ENCODE results near the gene ZFYVE9.

ZFYVE9 gene

DNA sequence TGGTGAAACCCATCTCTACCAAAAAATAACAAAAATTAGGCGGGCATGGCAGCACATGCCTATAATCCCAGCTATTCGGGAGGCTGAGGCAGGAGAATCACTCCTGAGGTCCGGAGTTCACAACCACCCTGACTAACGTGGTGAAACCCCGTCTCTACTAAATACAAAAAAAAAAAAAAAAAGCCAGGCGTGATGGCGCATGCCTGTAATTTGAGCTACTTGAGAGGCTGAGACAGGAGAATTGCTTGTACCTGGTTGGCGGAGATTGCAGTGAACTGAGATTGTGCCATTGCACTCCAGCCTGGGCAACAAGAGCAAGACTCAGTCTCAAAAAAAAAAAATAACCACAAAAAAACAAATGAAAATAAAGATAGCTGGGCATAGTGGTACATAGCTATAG is 181.8 kb downstream of the ZFYVE9 start:
- no peak for FAIRE-seq
- DNase-seq (ENCODE audit: low spot score) = no peak

DNA sequence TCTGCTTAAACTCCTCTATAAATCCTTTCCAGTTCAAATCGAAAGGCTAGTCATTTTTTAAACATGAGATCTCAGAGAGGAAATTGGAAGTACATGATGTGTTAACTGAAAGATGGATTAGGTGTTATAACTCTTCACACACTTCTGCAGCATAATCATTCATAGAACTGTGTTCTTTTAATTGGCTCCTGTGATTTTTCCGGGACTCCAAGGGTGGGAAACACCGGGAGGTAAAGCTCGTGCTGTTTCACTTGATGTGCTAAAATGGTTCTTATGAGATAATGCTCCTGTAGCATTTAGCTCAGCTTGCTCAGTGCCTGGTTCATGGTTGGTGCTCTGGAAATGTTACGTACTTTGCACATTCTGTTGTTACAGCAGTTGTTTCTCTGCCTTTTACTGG is 183.9 kb downstream of the ZFYVE9 start:
- DNase-seq (ENCODE audit: low spot score) = no peak
- FAIRE-seq = no peak

DNA sequence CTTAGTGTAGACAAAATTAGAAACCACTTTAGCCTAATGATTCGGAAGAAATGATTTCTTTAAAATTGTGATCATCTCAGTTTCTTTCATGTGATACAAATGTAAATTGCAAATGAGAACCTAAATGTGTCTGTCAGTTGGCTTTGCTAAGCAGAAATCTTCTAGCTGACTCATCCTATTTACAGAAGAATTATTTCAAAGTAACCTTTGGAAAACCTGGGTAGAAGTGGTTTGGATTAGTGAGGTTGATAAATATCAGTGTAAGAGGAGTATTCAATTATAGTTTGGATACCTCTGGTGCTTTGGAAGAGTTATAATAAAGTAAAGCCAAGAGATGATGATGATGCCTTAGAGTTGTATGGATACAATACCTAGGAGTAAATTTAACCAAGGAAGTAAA is 186.7 kb downstream of the ZFYVE9 start:
- DNase-seq (ENCODE audit: low spot score) = no peak
- FAIRE-seq = no peak

DNA sequence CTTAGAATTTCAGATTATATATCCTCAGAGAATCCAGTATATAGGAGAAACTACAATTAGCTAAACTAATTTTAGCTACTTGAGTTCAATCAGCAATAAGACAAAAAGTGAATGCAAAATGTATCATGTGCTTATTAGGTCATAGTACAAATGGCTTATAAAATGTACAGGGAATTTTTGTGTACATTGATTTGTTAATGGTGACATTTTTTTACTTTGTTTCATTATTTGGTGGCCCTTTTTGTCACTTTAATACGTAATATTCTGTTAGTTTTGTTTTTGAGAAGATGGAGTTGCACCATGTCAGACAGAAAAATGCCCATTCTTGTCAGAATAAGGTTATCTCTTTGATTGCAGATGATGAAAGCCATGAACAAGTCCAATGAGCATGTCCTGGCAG is 190.5 kb downstream of the ZFYVE9 start:
- DNase-seq (ENCODE audit: low spot score) = no peak
- no peak for FAIRE-seq

DNA sequence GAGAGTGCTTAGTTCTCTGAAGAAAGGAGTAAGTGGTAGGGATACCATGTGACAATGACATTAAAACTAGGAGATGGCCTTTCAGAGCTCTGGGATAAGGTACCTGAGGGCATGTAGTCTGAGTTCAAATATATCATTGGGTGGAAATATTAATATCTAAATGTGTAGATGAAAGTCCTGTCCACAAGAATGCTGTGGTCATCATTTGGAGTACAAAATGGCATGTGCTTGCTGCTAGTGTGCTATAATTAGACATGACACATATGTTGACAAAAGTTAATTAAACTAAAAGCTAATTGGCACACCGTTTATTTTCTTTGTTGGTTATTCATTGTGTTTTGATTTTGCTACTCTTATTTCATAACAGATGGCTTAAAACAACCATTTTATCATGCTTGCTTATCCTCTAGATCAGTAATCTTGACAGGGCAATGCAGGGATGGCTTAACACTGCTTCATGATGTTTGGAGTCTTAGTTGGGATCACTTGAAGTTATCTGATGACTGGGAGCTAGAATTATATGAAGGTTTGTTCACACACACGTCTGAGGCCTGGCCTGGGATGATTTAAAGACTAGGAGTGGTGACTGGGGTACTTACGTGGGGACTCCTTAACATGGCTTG is 193.1 kb downstream of the ZFYVE9 start:
- FAIRE-seq = no peak
- no peak for DNase-seq (ENCODE audit: low spot score)

DNA sequence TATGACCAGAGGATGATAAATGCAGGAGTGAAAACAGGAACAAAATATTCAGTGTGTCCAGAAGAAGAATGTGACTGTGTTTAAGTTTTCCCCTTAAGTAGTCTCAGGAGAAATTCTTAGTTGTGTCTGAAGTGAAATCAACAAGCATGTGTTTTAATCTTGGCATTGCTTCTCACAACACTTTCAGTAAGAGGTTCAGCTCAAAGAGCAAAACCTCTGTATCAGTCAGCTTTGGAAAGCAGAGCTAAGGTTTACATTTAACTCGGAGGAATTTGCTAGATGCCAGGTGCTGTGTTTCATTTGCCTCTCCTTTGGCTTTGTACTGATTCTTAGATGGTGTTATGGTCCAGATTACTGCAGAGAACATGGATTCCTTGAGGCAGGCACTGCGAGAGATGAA is 195.6 kb downstream of the ZFYVE9 start:
- FAIRE-seq (no peak), DNase-seq (ENCODE audit: low spot score) (no peak)

DNA sequence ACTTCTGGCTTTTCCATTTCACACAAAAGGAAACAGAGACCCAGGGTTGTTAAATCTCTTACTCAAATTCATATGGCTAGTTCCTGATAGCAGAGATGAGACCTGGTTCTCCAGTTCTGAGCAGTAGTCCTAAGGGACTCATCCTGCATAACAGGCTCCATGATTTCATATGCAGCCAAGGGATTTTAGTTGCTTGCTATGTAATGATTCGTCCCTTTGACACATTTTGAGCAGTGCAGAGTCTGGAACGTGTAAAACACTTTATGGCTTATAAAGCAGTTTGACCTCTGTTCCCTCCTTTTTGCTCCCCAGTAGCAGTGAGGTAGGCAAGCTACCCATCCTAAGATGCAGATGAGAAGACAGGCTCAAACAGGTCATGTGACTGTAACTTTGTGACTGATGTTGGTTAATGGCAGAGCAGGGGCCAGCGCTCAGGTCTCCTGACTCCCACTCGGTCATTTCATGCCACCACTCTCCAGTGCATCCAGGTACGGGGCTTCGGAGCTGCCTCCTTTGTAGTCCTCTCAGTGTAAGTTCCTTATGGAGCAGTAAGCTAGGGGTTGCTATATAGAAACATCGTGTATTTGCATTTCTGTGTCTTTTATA is 199.9 kb downstream of the ZFYVE9 start:
- FAIRE-seq (no peak), DNase-seq (ENCODE audit: low spot score) (no peak)

DNA sequence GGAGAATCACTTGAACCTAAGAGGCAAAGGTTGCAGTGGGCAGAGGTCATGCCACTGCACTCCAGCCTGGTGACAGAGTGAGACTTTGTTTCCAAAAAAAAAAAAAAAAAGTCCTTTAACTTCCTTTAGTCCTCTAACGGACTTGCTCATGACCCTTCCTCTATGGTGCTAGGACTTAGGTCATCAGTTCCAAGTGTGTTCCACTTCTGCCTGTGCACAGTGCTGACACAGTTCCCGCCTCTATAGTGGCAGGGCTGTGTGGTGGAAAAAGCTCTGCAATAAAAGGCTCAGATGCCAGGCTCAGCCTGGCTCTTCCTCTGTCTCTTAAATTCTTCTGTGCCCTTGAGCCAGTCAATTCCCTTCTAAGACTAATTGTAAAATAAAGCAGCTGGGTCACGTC is 202.1 kb downstream of the ZFYVE9 start:
- FAIRE-seq (no peak), DNase-seq (ENCODE audit: low spot score) (no peak)

DNA sequence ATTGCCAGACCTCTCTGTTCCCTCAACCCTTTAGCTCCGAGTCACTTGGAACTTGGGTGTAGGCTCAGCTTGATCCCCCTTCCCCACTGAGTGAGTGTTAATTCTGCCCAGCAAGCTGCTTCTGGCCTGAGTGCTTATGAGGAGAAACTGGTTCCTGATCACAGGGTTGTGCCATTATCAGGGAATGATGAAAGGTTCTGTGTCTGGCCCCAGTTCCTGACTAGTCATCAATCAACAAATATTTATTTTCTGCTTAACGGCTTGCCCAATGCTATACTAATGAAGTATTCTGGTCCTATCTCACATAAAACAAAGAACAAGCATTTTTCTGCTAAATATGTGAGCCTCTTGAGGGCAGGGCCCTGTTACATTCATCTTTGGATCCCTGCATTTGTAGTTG is 203.4 kb downstream of the ZFYVE9 start:
- FAIRE-seq (no peak), DNase-seq (ENCODE audit: low spot score) (no peak)

DNA sequence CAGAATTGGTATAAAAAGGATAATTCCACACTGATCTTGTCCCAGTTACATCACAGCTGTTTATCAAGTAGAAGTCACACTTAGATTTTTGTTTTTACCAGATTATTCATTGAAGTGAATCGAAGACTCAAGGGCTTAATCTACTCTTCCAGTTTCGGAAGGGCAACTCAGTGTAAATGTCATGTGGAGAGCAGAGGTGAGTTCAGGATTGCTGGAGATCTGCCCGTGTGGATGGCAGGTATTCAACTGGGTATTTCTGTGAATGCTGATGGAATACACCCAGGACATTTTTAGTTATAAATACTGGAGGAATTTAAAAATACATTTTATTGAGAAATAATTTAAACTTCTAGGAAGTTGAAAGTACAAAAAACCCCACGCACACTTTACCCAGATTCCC is 204.8 kb downstream of the ZFYVE9 start:
- DNase-seq (ENCODE audit: low spot score) (no peak), FAIRE-seq (no peak)

DNA sequence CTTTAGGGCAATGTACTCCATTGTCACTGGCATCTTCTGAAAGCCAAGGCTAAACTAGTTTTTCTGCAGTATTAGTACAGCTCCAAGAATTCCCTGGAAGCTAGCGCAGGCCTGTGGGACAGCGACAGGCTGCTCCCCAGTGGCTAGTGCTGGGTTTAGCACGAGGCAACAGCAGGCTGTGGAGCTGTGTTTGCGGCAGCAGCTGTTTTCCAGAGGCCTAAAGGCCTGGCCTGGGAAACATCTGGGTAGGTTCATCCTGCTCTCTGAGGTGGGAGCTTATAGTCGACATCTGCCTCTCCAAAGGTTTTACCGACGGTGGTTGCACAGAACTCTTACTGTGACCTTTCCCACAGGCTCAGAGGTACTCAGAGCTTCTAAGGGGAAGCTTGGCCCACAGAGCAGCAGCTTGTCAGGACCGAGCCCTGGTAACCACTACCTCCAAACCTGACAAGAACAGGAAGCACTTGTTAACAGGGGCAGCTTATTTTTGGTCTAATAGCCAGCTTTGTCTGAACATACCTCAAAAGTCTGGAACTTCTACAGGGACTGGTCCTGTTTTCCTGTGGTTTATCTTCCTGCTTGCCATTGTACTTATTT is 206.9 kb downstream of the ZFYVE9 start:
- DNase-seq (ENCODE audit: low spot score) (no peak), FAIRE-seq (no peak)

DNA sequence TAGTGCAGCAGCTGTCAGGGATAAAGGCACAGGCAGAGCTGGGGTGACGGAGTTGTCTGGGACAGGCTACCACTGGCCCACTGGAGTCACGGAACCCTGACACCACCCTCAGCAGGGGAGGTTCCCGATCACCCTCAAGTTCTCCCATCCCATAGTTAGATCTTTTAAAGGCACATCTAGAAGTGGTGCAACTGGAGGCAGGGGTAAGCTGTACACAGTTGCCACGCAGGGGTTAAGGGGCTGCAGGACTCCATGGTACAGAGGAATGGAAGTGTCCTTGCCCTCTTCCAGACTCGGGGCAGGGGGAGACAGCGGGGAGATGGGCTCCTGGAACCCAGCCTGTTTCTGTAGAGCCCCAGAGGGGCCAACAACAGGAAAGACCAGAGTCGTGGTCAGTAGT is 210.8 kb downstream of the ZFYVE9 start:
- DNase-seq (ENCODE audit: low spot score) = no peak
- FAIRE-seq = no peak

DNA sequence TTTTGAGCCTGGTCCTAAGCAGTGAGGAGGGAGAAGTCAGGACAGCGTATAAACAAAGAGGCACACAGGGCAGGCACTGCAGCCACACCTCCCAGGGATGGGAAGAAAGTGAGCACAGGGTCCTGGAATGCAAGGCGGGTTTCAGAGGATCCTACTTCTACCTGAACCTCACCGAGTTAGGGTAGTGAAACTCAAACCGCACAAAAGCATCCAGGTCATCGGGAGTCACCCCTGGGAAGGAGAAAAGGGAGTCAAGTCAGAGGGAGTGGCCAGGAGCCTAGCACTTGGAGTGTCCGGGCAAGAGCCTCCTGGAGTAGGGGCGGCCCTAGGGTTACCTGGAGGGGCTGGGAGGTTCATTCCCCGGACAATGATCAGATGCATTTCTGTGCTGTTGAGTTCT is 213.5 kb downstream of the ZFYVE9 start:
- no peak for FAIRE-seq
- DNase-seq (ENCODE audit: low spot score) = no peak

DNA sequence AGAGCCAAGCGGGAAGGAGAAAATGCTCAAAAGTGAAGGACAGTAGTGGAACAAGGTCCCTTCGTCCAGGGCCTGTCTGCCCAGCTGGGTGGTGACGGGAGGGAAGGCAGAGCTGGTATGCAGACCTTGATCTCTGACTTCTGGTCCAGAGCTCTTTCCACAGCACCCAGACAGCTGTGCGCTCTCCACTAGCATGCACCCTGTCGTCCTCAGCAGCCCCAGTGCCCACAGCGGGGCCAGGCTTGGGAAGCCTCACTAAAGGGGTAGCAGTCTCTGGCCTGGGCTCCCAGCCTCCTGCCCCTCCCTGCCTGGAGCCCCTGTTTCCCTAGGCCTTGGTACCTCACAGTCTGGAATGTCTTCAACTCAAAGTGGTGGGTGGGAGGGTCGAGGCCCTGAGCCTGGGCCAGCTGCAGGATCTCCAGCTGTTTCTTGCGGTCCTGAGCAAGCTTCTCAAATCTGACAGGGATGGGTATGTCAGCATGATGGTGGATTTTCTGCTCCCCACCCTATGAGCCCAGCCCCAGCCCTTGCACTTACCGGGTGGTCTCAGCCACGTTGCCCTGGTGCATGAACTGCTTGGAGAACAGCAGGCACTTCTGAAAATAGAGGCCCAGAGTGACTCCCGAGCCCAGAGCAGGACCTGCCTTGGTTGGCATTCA is 214.1 kb downstream of the ZFYVE9 start:
- no peak for FAIRE-seq
- DNase-seq (ENCODE audit: low spot score) = no peak

DNA sequence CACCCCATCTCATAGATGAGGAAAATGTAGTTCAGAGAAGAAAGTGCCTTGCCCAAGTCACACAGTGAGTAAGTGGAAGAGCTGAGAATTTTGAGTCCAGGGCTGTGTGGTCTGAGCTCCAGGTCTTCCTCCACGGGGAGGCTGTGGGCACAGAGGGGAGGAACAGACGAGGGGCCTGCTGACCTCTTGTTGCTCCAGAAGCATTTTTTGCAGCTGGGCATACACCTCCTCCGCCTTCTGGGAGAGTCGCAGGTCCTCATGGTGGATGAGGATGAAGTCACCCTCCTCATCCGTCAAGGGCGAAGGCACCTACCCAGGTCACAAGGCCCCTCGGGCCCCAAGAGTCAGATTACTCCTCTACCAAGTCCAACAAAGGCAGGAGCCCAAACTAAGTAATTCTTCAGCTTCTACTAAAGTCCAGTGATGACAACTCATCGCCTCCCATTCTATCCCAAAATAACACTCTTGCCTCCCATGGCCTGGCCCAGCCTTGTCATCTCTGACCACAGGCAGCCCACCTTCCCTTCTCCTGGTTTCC is 215.0 kb downstream of the ZFYVE9 start:
- DNase-seq (ENCODE audit: low spot score) = no peak
- FAIRE-seq = no peak

DNA sequence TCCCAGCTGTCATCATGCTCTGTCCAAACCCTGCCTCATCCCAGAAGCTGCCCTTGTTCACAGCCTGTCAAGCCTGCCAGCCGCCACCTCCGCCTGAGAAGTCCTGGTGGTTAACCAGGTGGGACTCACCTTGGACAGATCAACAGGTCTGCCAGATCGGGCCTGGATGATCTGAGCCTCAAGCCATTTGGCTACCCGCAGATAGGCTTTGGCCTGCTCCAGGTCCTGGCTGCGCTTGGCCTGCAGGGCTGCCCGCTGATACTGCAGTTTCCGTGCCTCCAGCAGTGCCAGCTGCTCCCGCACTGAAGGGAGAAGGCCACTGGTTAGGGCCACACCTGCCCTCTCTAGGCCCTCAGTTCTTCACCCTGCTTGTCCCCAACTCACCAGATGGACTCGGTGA is 215.5 kb downstream of the ZFYVE9 start:
- DNase-seq (ENCODE audit: low spot score) (no peak), FAIRE-seq (no peak)

DNA sequence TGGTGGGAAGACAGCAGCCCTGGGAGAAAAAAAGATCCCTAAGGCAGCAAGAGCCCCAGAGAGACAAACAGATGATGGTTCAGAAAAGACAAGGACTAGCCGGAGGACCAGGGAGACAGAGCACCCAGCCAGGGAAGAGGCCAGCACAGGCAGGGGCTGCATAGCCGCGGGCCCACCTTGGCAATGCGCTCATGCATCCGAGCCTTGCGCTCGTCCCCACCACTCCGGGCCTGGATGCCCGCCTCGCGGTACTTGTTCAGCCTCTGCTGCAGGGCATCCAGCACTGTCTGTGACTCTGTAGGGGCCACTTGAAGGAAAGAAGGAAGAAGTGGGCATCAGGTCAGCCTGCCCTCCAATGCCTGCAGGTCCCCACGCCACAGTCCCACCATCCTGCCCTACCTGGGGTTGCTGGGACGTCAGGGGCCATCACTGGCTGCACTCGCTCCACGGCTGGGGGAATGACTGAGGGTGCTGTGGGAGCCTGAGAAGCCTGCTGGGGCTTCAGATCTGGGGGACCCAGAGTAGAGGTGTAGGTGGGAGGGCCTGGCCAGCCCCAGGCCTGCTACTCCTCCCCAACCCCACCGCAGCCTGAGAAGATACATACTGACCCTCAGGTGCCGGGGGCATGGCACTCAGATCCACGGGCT is 217.1 kb downstream of the ZFYVE9 start:
- no peak for DNase-seq (ENCODE audit: low spot score)
- no peak for FAIRE-seq

DNA sequence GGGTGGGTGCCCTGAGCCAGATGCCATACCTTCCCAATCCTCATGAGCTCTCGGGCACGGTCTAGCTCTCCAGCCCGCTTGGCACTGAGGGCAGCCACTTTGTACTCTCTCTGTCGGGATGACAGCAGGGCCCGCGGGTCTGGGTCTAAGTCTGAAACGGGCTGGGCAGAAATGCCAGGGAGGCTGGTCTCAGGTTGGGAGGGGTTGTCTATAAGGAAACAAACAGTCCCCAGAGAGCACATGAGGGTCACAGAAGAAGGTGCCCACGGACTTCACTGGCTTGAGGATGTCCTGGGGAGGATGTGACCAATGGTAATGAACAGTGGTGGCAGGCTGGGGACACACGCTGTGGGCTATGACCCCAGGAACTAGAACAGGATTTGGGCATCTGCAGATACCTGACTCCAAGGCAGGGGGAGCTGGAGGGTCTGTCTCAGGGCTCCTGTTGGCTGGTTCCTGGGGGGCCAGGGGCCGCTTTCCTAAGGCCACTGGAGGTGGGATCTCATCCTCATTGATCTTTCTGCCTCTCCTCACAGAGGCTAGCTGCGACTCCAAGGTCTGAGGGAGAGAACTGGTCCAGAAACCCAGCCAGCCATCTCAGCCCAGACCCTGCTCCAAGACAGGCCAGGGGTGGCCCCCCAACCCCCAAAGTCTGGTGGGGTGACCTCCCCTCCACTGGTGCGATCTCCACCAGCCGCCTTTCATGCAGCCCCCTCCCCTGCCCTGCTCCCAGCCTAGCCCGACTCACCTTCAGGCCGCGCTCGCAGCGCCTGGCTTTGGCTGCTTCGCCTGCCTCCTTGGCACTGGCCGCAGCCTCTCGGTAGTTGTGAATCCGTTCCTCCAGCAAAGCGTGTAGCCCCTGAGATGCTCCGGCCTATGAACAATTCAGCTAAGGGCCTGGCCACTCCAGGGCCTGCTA is 218.0 kb downstream of the ZFYVE9 start:
- DNase-seq (ENCODE audit: low spot score) (no peak), FAIRE-seq (no peak)

DNA sequence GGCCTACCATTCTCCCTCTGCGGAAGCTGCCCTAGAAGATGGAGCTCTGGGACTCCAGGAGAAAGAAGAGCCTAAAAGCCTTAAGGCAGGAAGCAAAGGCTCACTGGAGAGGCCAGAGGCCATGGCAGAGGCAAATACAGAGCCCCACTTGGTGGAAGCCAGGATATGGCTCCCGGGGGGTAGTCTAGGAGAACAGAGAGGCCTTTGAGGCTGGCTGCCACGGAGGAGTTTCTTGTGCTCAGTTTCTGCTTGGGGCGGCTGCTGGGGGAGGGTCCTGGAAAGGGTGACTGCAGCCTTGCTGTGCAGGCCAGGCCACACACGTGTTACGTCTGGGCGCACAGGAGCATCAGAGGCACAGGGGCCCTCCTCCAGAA is 218.7 kb downstream of the ZFYVE9 start:
- DNase-seq (ENCODE audit: low spot score) (no peak), FAIRE-seq (no peak)

DNA sequence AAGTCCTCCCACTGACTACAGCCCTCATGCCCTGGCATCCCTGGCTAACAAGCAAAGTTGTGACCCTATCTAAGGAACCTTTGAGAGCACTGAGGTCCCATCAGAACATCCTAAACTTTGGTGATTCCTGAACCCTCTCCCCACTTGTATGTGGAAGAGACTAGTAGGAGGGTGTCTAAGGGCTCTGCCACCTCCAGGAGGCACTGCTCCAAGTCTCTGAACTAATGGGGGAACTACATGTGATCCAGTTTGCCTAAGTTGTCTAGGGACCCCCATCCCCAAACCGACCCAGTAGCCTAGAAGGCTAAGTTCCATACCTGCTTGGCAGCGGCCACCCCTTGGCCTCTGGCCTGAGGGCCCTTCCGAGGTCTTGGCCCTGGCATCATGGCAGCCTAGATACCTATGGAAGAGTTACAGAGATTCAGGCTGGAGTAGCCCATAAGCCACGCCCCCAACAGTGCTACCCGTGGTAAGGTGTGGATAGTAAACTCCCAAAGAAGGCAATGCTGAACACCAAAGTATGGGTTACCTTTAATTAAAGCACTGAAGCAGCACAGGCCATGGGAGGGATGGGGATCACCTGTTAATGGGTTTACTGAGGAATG is 222.4 kb downstream of the ZFYVE9 start:
- no peak for FAIRE-seq
- DNase-seq (ENCODE audit: low spot score) = no peak

Data from RCC 7860 (cell line).